A549 (cell line): Measurements from ENCODE around the gene ASTN1.

ENCODE experiments used
- BHLHE40 ChIP-seq: IDR thresholded peaks from 2 replicates; pipeline ENCODE4 v1.6.1; 2012; ENCODE audit warnings: low read depth, low read length, inconsistent platforms
- PHF8 ChIP-seq: fragments of 200-600 bp; sonication (generic); IDR thresholded peaks from 2 replicates; pipeline ENCODE4 v1.6.1; 2016; ENCODE audit warnings: low read depth, mild to moderate bottlenecking, antibody characterized with exemption, moderate library complexity, borderline replicate concordance
- POLR2A ChIP-seq: IDR thresholded peaks from 2 replicates; pipeline ENCODE4 v1.6.1; 2012; ENCODE audit warnings: mild to moderate bottlenecking, low read length
- RAD21 ChIP-seq, 2 experiments: fragments of >200 bp in 1 of 2; sonication (Bioruptor Twin) in 1 of 2; formaldehyde crosslinking in 1 of 2; IDR thresholded peaks in 1 of 2; conservative IDR thresholded peaks in 1 of 2; 2 replicates in 1 of 2; 3 replicates in 1 of 2; pipeline ENCODE4 v1.6.1; 2012 to 2018; ENCODE audit warnings: inconsistent platforms in 1 of 2
- TF ChIP-seq, protein P1 (sequence below): fragments of >200 bp; sonication (Bioruptor Twin); formaldehyde crosslinking; IDR thresholded peaks from 3 replicates; pipeline ENCODE4 v1.5.1; 2016
- TF ChIP-seq, protein P2 (sequence below): fragments of 250-450 bp; sonication (Bioruptor Pico); IDR thresholded peaks from 2 replicates; pipeline ENCODE4 v1.5.0; 2021; ENCODE audit warnings: mild to moderate bottlenecking, moderate library complexity, borderline replicate concordance

GRCh38 chr1:177024623-177025022 lies 139.9 kb downstream of the ASTN1 start:
- TF ChIP-seq RAD21 (conservative IDR thresholded peaks at IDR 0.05 in 1 of 2, IDR thresholded peaks at IDR 0.05 in 1 of 2), result no peak
- TF ChIP-seq POLR2A, result no peak
- TF ChIP-seq, protein P1, sequence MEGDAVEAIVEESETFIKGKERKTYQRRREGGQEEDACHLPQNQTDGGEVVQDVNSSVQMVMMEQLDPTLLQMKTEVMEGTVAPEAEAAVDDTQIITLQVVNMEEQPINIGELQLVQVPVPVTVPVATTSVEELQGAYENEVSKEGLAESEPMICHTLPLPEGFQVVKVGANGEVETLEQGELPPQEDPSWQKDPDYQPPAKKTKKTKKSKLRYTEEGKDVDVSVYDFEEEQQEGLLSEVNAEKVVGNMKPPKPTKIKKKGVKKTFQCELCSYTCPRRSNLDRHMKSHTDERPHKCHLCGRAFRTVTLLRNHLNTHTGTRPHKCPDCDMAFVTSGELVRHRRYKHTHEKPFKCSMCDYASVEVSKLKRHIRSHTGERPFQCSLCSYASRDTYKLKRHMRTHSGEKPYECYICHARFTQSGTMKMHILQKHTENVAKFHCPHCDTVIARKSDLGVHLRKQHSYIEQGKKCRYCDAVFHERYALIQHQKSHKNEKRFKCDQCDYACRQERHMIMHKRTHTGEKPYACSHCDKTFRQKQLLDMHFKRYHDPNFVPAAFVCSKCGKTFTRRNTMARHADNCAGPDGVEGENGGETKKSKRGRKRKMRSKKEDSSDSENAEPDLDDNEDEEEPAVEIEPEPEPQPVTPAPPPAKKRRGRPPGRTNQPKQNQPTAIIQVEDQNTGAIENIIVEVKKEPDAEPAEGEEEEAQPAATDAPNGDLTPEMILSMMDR, result no peak
- TF ChIP-seq PHF8, result no peak
- TF ChIP-seq, protein P2, sequence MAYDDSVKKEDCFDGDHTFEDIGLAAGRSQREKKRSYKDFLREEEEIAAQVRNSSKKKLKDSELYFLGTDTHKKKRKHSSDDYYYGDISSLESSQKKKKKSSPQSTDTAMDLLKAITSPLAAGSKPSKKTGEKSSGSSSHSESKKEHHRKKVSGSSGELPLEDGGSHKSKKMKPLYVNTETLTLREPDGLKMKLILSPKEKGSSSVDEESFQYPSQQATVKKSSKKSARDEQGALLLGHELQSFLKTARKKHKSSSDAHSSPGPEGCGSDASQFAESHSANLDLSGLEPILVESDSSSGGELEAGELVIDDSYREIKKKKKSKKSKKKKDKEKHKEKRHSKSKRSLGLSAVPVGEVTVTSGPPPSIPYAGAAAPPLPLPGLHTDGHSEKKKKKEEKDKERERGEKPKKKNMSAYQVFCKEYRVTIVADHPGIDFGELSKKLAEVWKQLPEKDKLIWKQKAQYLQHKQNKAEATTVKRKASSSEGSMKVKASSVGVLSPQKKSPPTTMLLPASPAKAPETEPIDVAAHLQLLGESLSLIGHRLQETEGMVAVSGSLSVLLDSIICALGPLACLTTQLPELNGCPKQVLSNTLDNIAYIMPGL (CRISPR knock-in tag), result no peak
- TF ChIP-seq BHLHE40, result no peak
